K562 (cell line): ENCODE data around the gene GPR25. TPM values are rescaled to one million over a fixed set of nuclear protein-coding genes. Genes with fewer than 3 reads are reported as not detected.

ENCODE experiments used
- ATAC-seq: fragments of 200-7000 bp; cut with Tn5 transposase; 3 replicates; pipeline ENCODE4 v1.9.1; 2020; ENCODE audit warnings: moderate library complexity
- BruUV-seq: library from RNA; stranded (reverse); fragments of 400-500 nt; replicated peaks from 2 replicates; lab custom pipeline; 2021; lab: Mats Ljungman, UMichigan
- CTCF ChIA-PET: fragments of 300-600 bp; formaldehyde crosslinking; extraction: SDS; loops from one replicate; lab custom pipeline; 2021; ENCODE audit warnings: low intra/inter-chr PET ratio; lab: Yijun Ruan, JAX
- POLR2A ChIA-PET: fragments of 300-600, 350-650 bp; sonication (Branson Sonifier 250); formaldehyde crosslinking; extraction: SDS; loops from one replicate; lab custom pipeline; 2021; ENCODE audit warnings: antibody characterized with exemption, inconsistent platforms; lab: Yijun Ruan, JAX
- DNase-seq, 4 experiments: peaks; one replicate each; pipeline versions ENCODE4 v3.0.0 to v3.0.0-alpha.2; 2011 to 2018; ENCODE audit warnings: low spot score in 3 of 4, mixed read lengths in 3 of 4; ENCODE audit errors: extremely low read depth in 1 of 4
- FAIRE-seq: peaks from 2 replicates; lab custom pipeline; 2011; peaks lifted over from hg19 to GRCh38; lab: Jason Lieb, UNC
- H2AFZ ChIP-seq: 2 replicates; pipeline ENCODE4 v1.6.0; 2011; ENCODE audit warnings: low read depth, low read length, control low read depth, inconsistent platforms
- H3K27ac ChIP-seq: fragments of 200-600 bp; 3 replicates; pipeline ENCODE4 v1.8.0; 2011; ENCODE audit warnings: low read depth, mild to moderate bottlenecking, control low read depth, inconsistent platforms, low read length, moderate library complexity, mixed read lengths; ENCODE audit errors: extremely low read depth
- H3K27me3 ChIP-seq, 2 experiments: fragments of 300-600 bp in 1 of 2; 2 replicates in 1 of 2; 3 replicates in 1 of 2; pipeline versions ENCODE4 v1.6.0 to v1.8.0; 2011; ENCODE audit warnings: inconsistent platforms in 2 of 2, low read length in 2 of 2, mild to moderate bottlenecking in 1 of 2, mixed read lengths in 1 of 2, moderate library complexity in 1 of 2; ENCODE audit not compliant: control insufficient read depth in 2 of 2, insufficient read depth in 2 of 2
- H3K36me3 ChIP-seq: fragments of 300-600 bp; 3 replicates; pipeline ENCODE4 v1.8.0; 2011; ENCODE audit warnings: mild to moderate bottlenecking, low read length, inconsistent platforms; ENCODE audit not compliant: control insufficient read depth, insufficient read depth
- H3K4me1 ChIP-seq, 2 experiments: fragments of 200-600 bp in 1 of 2; replicated peaks in 1 of 2; 2 replicates in 1 of 2; 3 replicates in 1 of 2; pipeline versions ENCODE4 v1.5.1 to v1.8.0; 2011; ENCODE audit warnings: inconsistent platforms in 2 of 2, low read length in 2 of 2, mild to moderate bottlenecking in 1 of 2, mixed read lengths in 1 of 2, moderate library complexity in 1 of 2; ENCODE audit not compliant: control insufficient read depth in 2 of 2, insufficient read depth in 2 of 2
- H3K4me2 ChIP-seq: 2 replicates; pipeline ENCODE4 v1.6.1; 2011; ENCODE audit warnings: low read length, control low read depth, inconsistent platforms, mixed read lengths; ENCODE audit not compliant: insufficient read depth
- H3K4me3 ChIP-seq: fragments of 200-600 bp; sonication (generic), shearing (Covaris generic); 2 replicates; pipeline ENCODE4 v1.5.1; 2016; ENCODE audit warnings: control low read depth, inconsistent platforms
- H3K79me2 ChIP-seq: fragments of 200-600 bp; 3 replicates; pipeline ENCODE4 v1.8.0; 2011; ENCODE audit warnings: low read length, inconsistent platforms; ENCODE audit not compliant: control insufficient read depth, insufficient read depth
- H3K9ac ChIP-seq, 2 experiments: 2 replicates each; pipeline versions ENCODE4 v1.6.0 to v1.6.1; 2011; ENCODE audit warnings: low read depth in 2 of 2, low read length in 2 of 2, control low read depth in 1 of 2, inconsistent platforms in 1 of 2, mild to moderate bottlenecking in 1 of 2, mixed read lengths in 1 of 2; ENCODE audit not compliant: insufficient read depth in 1 of 2
- H3K9me1 ChIP-seq: one replicate; pipeline ENCODE4 v1.6.0; 2011; ENCODE audit warnings: inconsistent platforms, mild to moderate bottlenecking, low read length, moderate library complexity; ENCODE audit not compliant: control insufficient read depth, insufficient read depth
- H3K9me3 ChIP-seq: replicated peaks from 2 replicates; pipeline ENCODE4 v1.5.1; 2011; ENCODE audit warnings: low read depth, low read length, inconsistent platforms; ENCODE audit not compliant: control insufficient read depth, insufficient read depth
- H4K20me1 ChIP-seq: replicated peaks from 2 replicates; pipeline ENCODE4 v1.6.1; 2011; ENCODE audit warnings: low read length, inconsistent platforms, mixed read lengths; ENCODE audit not compliant: control insufficient read depth, insufficient read depth
- CEBPG ChIP-seq, 3 experiments: fragments of 200-800 bp in 1 of 3; sonication (Bioruptor generic) in 1 of 3; sonication (generic) in 1 of 3; formaldehyde crosslinking in 1 of 3; IDR thresholded peaks in 2 of 3; conservative IDR thresholded peaks in 1 of 3; 2 replicates each; pipeline versions ENCODE4 v1.6.1 to v1.8.0; 2016 to 2022; ENCODE audit warnings: missing compliant biosample characterization in 2 of 3, missing genetic modification characterization in 2 of 3, mild to moderate bottlenecking in 1 of 3, missing genetic modification reagents in 1 of 3
- FOXA3 ChIP-seq, 2 experiments: fragments of 450-650 bp in 1 of 2; sonication (generic) in 1 of 2; formaldehyde crosslinking; IDR thresholded peaks in 1 of 2; conservative IDR thresholded peaks in 1 of 2; 2 replicates each; pipeline versions ENCODE4 v1.4.0 to v1.8.0; 2020 to 2022; ENCODE audit warnings: mild to moderate bottlenecking in 2 of 2, missing genetic modification reagents in 1 of 2
- HOMEZ ChIP-seq: fragments of 250-450 bp; sonication (Bioruptor Pico); IDR thresholded peaks from 2 replicates; pipeline ENCODE4 v1.4.0; 2020; ENCODE audit warnings: mild to moderate bottlenecking, moderate library complexity
- MXD1 ChIP-seq: fragments of 250-450 bp; sonication (Bioruptor Pico); IDR thresholded peaks from 2 replicates; pipeline ENCODE4 v1.8.0; 2021; ENCODE audit warnings: borderline replicate concordance, mild to moderate bottlenecking, moderate library complexity; ENCODE audit not compliant: poor library complexity, severe bottlenecking
- NR2C1 ChIP-seq, 2 experiments: fragments of 450-650 bp; IDR thresholded peaks; 2 replicates each; pipeline ENCODE4 v1.6.1; 2017; ENCODE audit warnings: mild to moderate bottlenecking in 2 of 2, antibody characterized with exemption in 1 of 2, inconsistent platforms in 1 of 2, missing compliant biosample characterization in 1 of 2, missing genetic modification characterization in 1 of 2
- TGIF2 ChIP-seq: sonication (generic); formaldehyde crosslinking; IDR thresholded peaks from 2 replicates; pipeline ENCODE4 v1.8.1; 2022; ENCODE audit warnings: mild to moderate bottlenecking, missing genetic modification reagents, moderate library complexity
- whole genome bisulfite sequencing: fragments of 100-300 bp; shearing (Covaris generic); methylation state at CpG from one replicate; pipeline ENCODE4 v1.1.6; 2016; ENCODE audit warnings: low coverage, mixed read lengths; ENCODE audit not compliant: insufficient coverage; ENCODE audit errors: missing lambda C conversion rate; 5-methylcytosine and 5-hydroxymethylcytosine counted together
- in situ Hi-C: fragments of 300-500 bp; cut with MboI; formaldehyde crosslinking; loops from 4 replicates; pipeline ENCODE4 v1.15.0; 2018; ENCODE audit warnings: inconsistent platforms, mixed read lengths
- intact Hi-C: fragments of 100-400 bp; cut with micrococcal nuclease; formaldehyde crosslinking; loops from 2 replicates; pipeline ENCODE4 v1.14.2; 2022
- polyA plus RNA-seq, 8 experiments: library from polyadenylated mRNA; depleted of rRNA in 4 of 8; stranded (reverse) in 5 of 8; unstranded in 3 of 8; fragments of >200 nt; fragmentation: Nextera tagmentation in 2 of 8; fragmentation: Illumina TruSeq in 1 of 8; extraction: Ambion mirVana in 2 of 8; extraction: Trizol in 1 of 8; gene quantifications; 2 replicates each; pipeline versions ENCODE4 v1.2.1 to v1.2.3, GENCODE V29; 2011 to 2014; ENCODE audit warnings: inconsistent platforms in 1 of 8, missing spikeins in 1 of 8
- total RNA-seq, 7 experiments: library from RNA; depleted of rRNA in 6 of 7; stranded (reverse); fragments of >200 nt in 6 of 7; fragmentation: Illumina TruSeq in 2 of 7; extraction: Trizol in 2 of 7; gene quantifications; 2 replicates each; pipeline versions ENCODE4 v1.2.1 to v1.2.3, GENCODE V29; 2011 to 2021; ENCODE audit warnings: low replicate concordance in 1 of 7

GPR25 gene
- total and polyA plus RNA-seq, 9 of the 15 experiments (the other 6 are each of a cell fraction or from before 2014, with no cell fraction given) = not detected

- no peaks in the 10 kb centered on the region for H3K9me3 ChIP-seq
- CTCF ChIA-PET = no interaction called here
- H3K9ac ChIP-seq = no peak overlapping the region
- DNase-seq = no peak
- intact Hi-C loops = no loop called here
- in situ Hi-C loops = no loop called here
- POLR2A ChIA-PET = no interaction called here
- H3K36me3 ChIP-seq = no peaks in the 10 kb centered on the region
- H3K4me3 ChIP-seq = no peak overlapping the region
- no peak overlapping the region for H3K4me2 ChIP-seq
- no TSS peak for BruUV-seq
- H2AFZ ChIP-seq = no peak overlapping the region
- H4K20me1 ChIP-seq = no peaks in the 10 kb centered on the region
- no peaks in the 10 kb centered on the region for H3K79me2 ChIP-seq
- H3K27me3 ChIP-seq = no peaks in the 10 kb centered on the region
- no peaks in the 10 kb centered on the region for H3K4me1 ChIP-seq
- no peak overlapping the region for H3K27ac ChIP-seq
- peak; percentile 45; the same call in 1 of the 3 replicates for ATAC-seq
- 26% methylated on average over 2 of the region's 2 CpGs for WGBS
- FAIRE-seq = no peak
- no peaks in the 10 kb centered on the region for H3K9me1 ChIP-seq
- TF ChIP-seq CEBPG (CRISPR knock-in tag; IDR thresholded peaks at IDR 0.05) (no peak), CEBPG (tag; conservative IDR thresholded peaks at IDR 0.05 in 1 of 2, IDR thresholded peaks at IDR 0.05 in 1 of 2) (peak in 1 of 2 experiments; percentile 73; a peak in 2 of 4 replicates), FOXA3 (CRISPR knock-in tag; conservative IDR thresholded peaks at IDR 0.05 in 1 of 2, IDR thresholded peaks at IDR 0.05 in 1 of 2) (no peak), NR2C1 (IDR thresholded peaks at IDR 0.05) (no peak), NR2C1 (tag; IDR thresholded peaks at IDR 0.05) (no peak), HOMEZ (CRISPR knock-in tag) (no peak), TGIF2 (CRISPR knock-in tag) (no peak), MXD1 (CRISPR knock-in tag) (no peak)
Observed at GRCh38 chr1:200856716-200857357, 15.9 kb upstream of the GPR25 start.
